BE2C (cell line): Measurements from ENCODE around the gene PGPEP1.

ENCODE experiments used
- DNase-seq: peaks from one replicate; pipeline ENCODE4 v3.0.0-alpha.2; 2020
- H3K27me3 ChIP-seq: fragments of 250-450 bp; sonication (Bioruptor Pico); 2 replicates; pipeline ENCODE4 v1.5.1; 2020; ENCODE audit warnings: mild to moderate bottlenecking
- H3K36me3 ChIP-seq: fragments of 250-450 bp; sonication (Bioruptor Pico); 2 replicates; pipeline ENCODE4 v1.5.1; 2020; ENCODE audit warnings: mild to moderate bottlenecking
- H3K4me1 ChIP-seq: fragments of 250-450 bp; sonication (Bioruptor Pico); 2 replicates; pipeline ENCODE4 v1.5.1; 2020
- H3K4me3 ChIP-seq: 2 replicates; pipeline ENCODE4 v1.5.1; 2011; ENCODE audit warnings: low read depth, low read length
- H3K9me3 ChIP-seq: fragments of 250-450 bp; sonication (Bioruptor Pico); 2 replicates; pipeline ENCODE4 v1.5.1; 2020
- CTCF ChIP-seq: IDR thresholded peaks from 2 replicates; pipeline ENCODE4 v1.5.1; 2012; ENCODE audit warnings: mild to moderate bottlenecking, low read depth, low read length

PGPEP1 gene

GRCh38 chr19:18418483-18419194 lies 78.2 kb downstream of the PGPEP1 start:
- H3K27me3 ChIP-seq, result no peaks in the 10 kb centered on the region
- peaks cover 4% of the 10 kb centered on the region for H3K36me3 ChIP-seq
- peaks cover 22% of the 10 kb centered on the region for H3K4me1 ChIP-seq
- H3K4me3 ChIP-seq, result peak overlapping the region; percentile 71
- TF ChIP-seq CTCF, result no peak
- no peaks in the 10 kb centered on the region for H3K9me3 ChIP-seq
- no peak for DNase-seq

- Histone ChIP-seq H3K4me3 (peak within 1 kb of the TSS; percentile 71), H3K9me3 (no peaks in the 10 kb centered on the region), H3K27me3 (no peaks in the 10 kb centered on the region), H3K36me3 (peaks cover 4% of the 10 kb centered on the region), H3K4me1 (peaks cover 21% of the 10 kb centered on the region)
- peak; percentile 84 for DNase-seq
- TF ChIP-seq CTCF, result no peak
These were observed 78.8 kb downstream of the PGPEP1 start, which contains the start of gene SSBP4 for GRCh38 chr19:18419195-18419698. Gene SSBP4, plus strand, starts transcription at chr19:18419398. Its CDS starts 251 bp downstream, at chr19:18419649.
